Stimulated activated CD4-positive, alpha-beta T cell treated with anti-CD3 and anti-CD28 coated beads, TNF-alpha, amount 100 ng/mL, for 4 hours (primary cell): ENCODE results near the gene GNG7.
"Not testable (repeated sequence)": the region's sequence is repeated elsewhere in the genome, so short reads cannot be mapped to it uniquely, and the experiment has no call there.

Source experiments
- DNase-seq, 3 experiments: peaks; one replicate each; pipeline ENCODE4 v3.0.0-alpha.2; 2020; ENCODE audit warnings: low read depth in 3 of 3

The GNG7 gene

GRCh38 chr19:2713170-2713569 is 10.7 kb upstream of the GNG7 start:
- not testable (repeated sequence) for DNase-seq

- no peak for DNase-seq
Measured at GRCh38 chr19:2711875-2712205, 9.3 kb upstream of the GNG7 start.

GRCh38 chr19:2711172-2711874 is 8.8 kb upstream of the GNG7 start:
- no peak for DNase-seq

- DNase-seq = no peak
Measured at GRCh38 chr19:2706251-2706650, 3.8 kb upstream of the GNG7 start.

GRCh38 chr19:2703691-2704216 is 1.3 kb upstream of the GNG7 start:
- DNase-seq = no peak

- no peak for DNase-seq
Measured at GRCh38 chr19:2703077-2703437, 563 bp upstream of the GNG7 start.

- no peak for DNase-seq
Measured at GRCh38 chr19:2701361-2702169, 929 bp downstream of the GNG7 start.

GRCh38 chr19:2700660-2701360 is 1.7 kb downstream of the GNG7 start:
- DNase-seq = no peak

- DNase-seq = no peak
Measured at GRCh38 chr19:2699413-2700140, 2.9 kb downstream of the GNG7 start.

- no peak for DNase-seq
Measured at GRCh38 chr19:2694196-2694595, 8.3 kb downstream of the GNG7 start.

GRCh38 chr19:2693492-2694160 is 8.9 kb downstream of the GNG7 start:
- DNase-seq = no peak

GRCh38 chr19:2691951-2692350 is 10.5 kb downstream of the GNG7 start:
- DNase-seq = no peak

GRCh38 chr19:2690856-2691255 is 11.6 kb downstream of the GNG7 start:
- DNase-seq = no peak

- no peak for DNase-seq
Measured at GRCh38 chr19:2686360-2686759, 16.1 kb downstream of the GNG7 start.

GRCh38 chr19:2685204-2685704 is 17.2 kb downstream of the GNG7 start:
- no peak for DNase-seq

- DNase-seq = no peak
Measured at GRCh38 chr19:2683430-2684003, 19.0 kb downstream of the GNG7 start.

- no peak for DNase-seq
Measured at GRCh38 chr19:2680808-2681207, 21.7 kb downstream of the GNG7 start.

GRCh38 chr19:2679439-2679838 is 23.1 kb downstream of the GNG7 start:
- DNase-seq = no peak

GRCh38 chr19:2678948-2679347 is 23.5 kb downstream of the GNG7 start:
- DNase-seq = not testable (repeated sequence)

- no peak for DNase-seq
Measured at GRCh38 chr19:2678044-2678671, 24.3 kb downstream of the GNG7 start.
